K562 (cell line): Measurements from ENCODE around the gene TYW1. TPM values are rescaled to one million over a fixed set of nuclear protein-coding genes. Genes with fewer than 3 reads are reported as not detected.
"Not testable (repeated sequence)": the region's sequence is repeated elsewhere in the genome, so short reads cannot be mapped to it uniquely, and the experiment has no call there.

ENCODE experiments used
- ATAC-seq: fragments of 200-7000 bp; cut with Tn5 transposase; 3 replicates; pipeline ENCODE4 v1.9.1; 2020; ENCODE audit warnings: moderate library complexity
- BruUV-seq: library from RNA; stranded (reverse); fragments of 400-500 nt; replicated peaks from 2 replicates; lab custom pipeline; 2021; lab: Mats Ljungman, UMichigan
- CTCF ChIA-PET: fragments of 300-600 bp; formaldehyde crosslinking; extraction: SDS; loops from one replicate; lab custom pipeline; 2021; ENCODE audit warnings: low intra/inter-chr PET ratio; lab: Yijun Ruan, JAX
- POLR2A ChIA-PET: fragments of 300-600, 350-650 bp; sonication (Branson Sonifier 250); formaldehyde crosslinking; extraction: SDS; loops from one replicate; lab custom pipeline; 2021; ENCODE audit warnings: antibody characterized with exemption, inconsistent platforms; lab: Yijun Ruan, JAX
- DNase-seq, 4 experiments: peaks; one replicate each; pipeline versions ENCODE4 v3.0.0 to v3.0.0-alpha.2; 2011 to 2018; ENCODE audit warnings: low spot score in 3 of 4, mixed read lengths in 3 of 4; ENCODE audit errors: extremely low read depth in 1 of 4
- FAIRE-seq: peaks from 2 replicates; lab custom pipeline; 2011; peaks lifted over from hg19 to GRCh38; lab: Jason Lieb, UNC
- H2AFZ ChIP-seq: 2 replicates; pipeline ENCODE4 v1.6.0; 2011; ENCODE audit warnings: low read depth, low read length, control low read depth, inconsistent platforms
- H3K27ac ChIP-seq: fragments of 200-600 bp; 3 replicates; pipeline ENCODE4 v1.8.0; 2011; ENCODE audit warnings: low read depth, mild to moderate bottlenecking, control low read depth, inconsistent platforms, low read length, moderate library complexity, mixed read lengths; ENCODE audit errors: extremely low read depth
- H3K27me3 ChIP-seq, 2 experiments: fragments of 300-600 bp in 1 of 2; 2 replicates in 1 of 2; 3 replicates in 1 of 2; pipeline versions ENCODE4 v1.6.0 to v1.8.0; 2011; ENCODE audit warnings: inconsistent platforms in 2 of 2, low read length in 2 of 2, mild to moderate bottlenecking in 1 of 2, mixed read lengths in 1 of 2, moderate library complexity in 1 of 2; ENCODE audit not compliant: control insufficient read depth in 2 of 2, insufficient read depth in 2 of 2
- H3K36me3 ChIP-seq: fragments of 300-600 bp; 3 replicates; pipeline ENCODE4 v1.8.0; 2011; ENCODE audit warnings: mild to moderate bottlenecking, low read length, inconsistent platforms; ENCODE audit not compliant: control insufficient read depth, insufficient read depth
- H3K4me1 ChIP-seq, 2 experiments: fragments of 200-600 bp in 1 of 2; replicated peaks in 1 of 2; 2 replicates in 1 of 2; 3 replicates in 1 of 2; pipeline versions ENCODE4 v1.5.1 to v1.8.0; 2011; ENCODE audit warnings: inconsistent platforms in 2 of 2, low read length in 2 of 2, mild to moderate bottlenecking in 1 of 2, mixed read lengths in 1 of 2, moderate library complexity in 1 of 2; ENCODE audit not compliant: control insufficient read depth in 2 of 2, insufficient read depth in 2 of 2
- H3K4me2 ChIP-seq: 2 replicates; pipeline ENCODE4 v1.6.1; 2011; ENCODE audit warnings: low read length, control low read depth, inconsistent platforms, mixed read lengths; ENCODE audit not compliant: insufficient read depth
- H3K4me3 ChIP-seq: fragments of 200-600 bp; sonication (generic), shearing (Covaris generic); 2 replicates; pipeline ENCODE4 v1.5.1; 2016; ENCODE audit warnings: control low read depth, inconsistent platforms
- H3K79me2 ChIP-seq: fragments of 200-600 bp; 3 replicates; pipeline ENCODE4 v1.8.0; 2011; ENCODE audit warnings: low read length, inconsistent platforms; ENCODE audit not compliant: control insufficient read depth, insufficient read depth
- H3K9ac ChIP-seq, 2 experiments: 2 replicates each; pipeline versions ENCODE4 v1.6.0 to v1.6.1; 2011; ENCODE audit warnings: low read depth in 2 of 2, low read length in 2 of 2, control low read depth in 1 of 2, inconsistent platforms in 1 of 2, mild to moderate bottlenecking in 1 of 2, mixed read lengths in 1 of 2; ENCODE audit not compliant: insufficient read depth in 1 of 2
- H3K9me1 ChIP-seq: one replicate; pipeline ENCODE4 v1.6.0; 2011; ENCODE audit warnings: inconsistent platforms, mild to moderate bottlenecking, low read length, moderate library complexity; ENCODE audit not compliant: control insufficient read depth, insufficient read depth
- H3K9me3 ChIP-seq: replicated peaks from 2 replicates; pipeline ENCODE4 v1.5.1; 2011; ENCODE audit warnings: low read depth, low read length, inconsistent platforms; ENCODE audit not compliant: control insufficient read depth, insufficient read depth
- H4K20me1 ChIP-seq: replicated peaks from 2 replicates; pipeline ENCODE4 v1.6.1; 2011; ENCODE audit warnings: low read length, inconsistent platforms, mixed read lengths; ENCODE audit not compliant: control insufficient read depth, insufficient read depth
- CEBPB ChIP-seq: fragments of 450-650 bp; IDR thresholded peaks from 2 replicates; pipeline ENCODE4 v1.6.1; 2016; ENCODE audit warnings: missing genetic modification characterization, missing compliant biosample characterization
- CEBPG ChIP-seq, 3 experiments: fragments of 200-800 bp in 1 of 3; sonication (Bioruptor generic) in 1 of 3; sonication (generic) in 1 of 3; formaldehyde crosslinking in 1 of 3; IDR thresholded peaks in 2 of 3; conservative IDR thresholded peaks in 1 of 3; 2 replicates each; pipeline versions ENCODE4 v1.6.1 to v1.8.0; 2016 to 2022; ENCODE audit warnings: missing compliant biosample characterization in 2 of 3, missing genetic modification characterization in 2 of 3, mild to moderate bottlenecking in 1 of 3, missing genetic modification reagents in 1 of 3
- NFIC ChIP-seq: fragments of 450-650 bp; IDR thresholded peaks from 2 replicates; pipeline ENCODE4 v1.6.1; 2017; ENCODE audit warnings: mild to moderate bottlenecking, inconsistent platforms
- TRIM24 ChIP-seq, 2 experiments: fragments of 450-650 bp; IDR thresholded peaks; 2 replicates each; pipeline ENCODE4 v1.6.1; 2016
- WGBS: fragments of 100-300 bp; shearing (Covaris generic); methylation state at CpG from one replicate; pipeline ENCODE4 v1.1.6; 2016; ENCODE audit warnings: low coverage, mixed read lengths; ENCODE audit not compliant: insufficient coverage; ENCODE audit errors: missing lambda C conversion rate; 5-methylcytosine and 5-hydroxymethylcytosine counted together
- in situ Hi-C: fragments of 300-500 bp; cut with MboI; formaldehyde crosslinking; loops from 4 replicates; pipeline ENCODE4 v1.15.0; 2018; ENCODE audit warnings: inconsistent platforms, mixed read lengths
- intact Hi-C: fragments of 100-400 bp; cut with micrococcal nuclease; formaldehyde crosslinking; loops from 2 replicates; pipeline ENCODE4 v1.14.2; 2022
- polyA plus RNA-seq, 8 experiments: library from polyadenylated mRNA; depleted of rRNA in 4 of 8; stranded (reverse) in 5 of 8; unstranded in 3 of 8; fragments of >200 nt; fragmentation: Nextera tagmentation in 2 of 8; fragmentation: Illumina TruSeq in 1 of 8; extraction: Ambion mirVana in 2 of 8; extraction: Trizol in 1 of 8; gene quantifications; 2 replicates each; pipeline versions ENCODE4 v1.2.1 to v1.2.3, GENCODE V29; 2011 to 2014; ENCODE audit warnings: inconsistent platforms in 1 of 8, missing spikeins in 1 of 8
- total RNA-seq, 7 experiments: library from RNA; depleted of rRNA in 6 of 7; stranded (reverse); fragments of >200 nt in 6 of 7; fragmentation: Illumina TruSeq in 2 of 7; extraction: Trizol in 2 of 7; gene quantifications; 2 replicates each; pipeline versions ENCODE4 v1.2.1 to v1.2.3, GENCODE V29; 2011 to 2021; ENCODE audit warnings: low replicate concordance in 1 of 7
- TF ChIP-seq, protein P1 (sequence below), 2 experiments: fragments of 450-650 bp in 1 of 2; sonication (generic) in 1 of 2; formaldehyde crosslinking in 1 of 2; IDR thresholded peaks in 1 of 2; conservative IDR thresholded peaks in 1 of 2; 2 replicates each; pipeline versions ENCODE4 v1.6.1 to v1.8.1; 2016 to 2023; ENCODE audit warnings: mild to moderate bottlenecking in 2 of 2, moderate library complexity in 2 of 2, inconsistent platforms in 1 of 2, missing genetic modification reagents in 1 of 2

Gene TYW1
- total and polyA plus RNA-seq, 9 of the 15 experiments (the other 6 are each of a cell fraction or from before 2014, with no cell fraction given), result 17.4 to 32.0 (median 26.2) TPM

GRCh38 chr7:67143091-67143786 lies 146.6 kb downstream of the TYW1 start:
- DNase-seq, H4K20me1 ChIP-seq, intact Hi-C loops, H3K36me3 ChIP-seq, POLR2A ChIA-PET, H3K9me1 ChIP-seq, in situ Hi-C loops, H3K4me3 ChIP-seq, H3K4me2 ChIP-seq, H2AFZ ChIP-seq, H3K4me1 ChIP-seq, H3K9me3 ChIP-seq, BruUV-seq, H3K9ac ChIP-seq, CTCF ChIA-PET, H3K27me3 ChIP-seq, H3K79me2 ChIP-seq: not testable (repeated sequence)
- whole genome bisulfite sequencing, result 69% methylated on average over 8 of the region's 9 CpGs
- 0 out of 3 replicates have a peak overlapping the region, but pooled peaks have one; percentile 2 for H3K27ac ChIP-seq
- peak; percentile 71 for FAIRE-seq
- ATAC-seq, result peak; percentile 55

GRCh38 chr7:67145581-67146193 lies 149.1 kb downstream of the TYW1 start:
- DNase-seq; FAIRE-seq; CTCF ChIA-PET; H3K4me3 ChIP-seq; H3K9me3 ChIP-seq; H3K79me2 ChIP-seq; H3K27me3 ChIP-seq; intact Hi-C loops; H4K20me1 ChIP-seq; POLR2A ChIA-PET; in situ Hi-C loops; H3K9me1 ChIP-seq; ATAC-seq; H3K4me2 ChIP-seq; H2AFZ ChIP-seq; H3K9ac ChIP-seq; H3K4me1 ChIP-seq; BruUV-seq; H3K36me3 ChIP-seq; H3K27ac ChIP-seq; TF ChIP-seq CEBPG (CRISPR knock-in tag; IDR thresholded peaks at IDR 0.05): not testable (repeated sequence)
- TF ChIP-seq TRIM24 (IDR thresholded peaks at IDR 0.05) (peak; percentile 16 to 61; a peak in 2 of 4 replicates), NFIC (peak; percentile 55), CEBPG (tag; conservative IDR thresholded peaks at IDR 0.05 in 1 of 2, IDR thresholded peaks at IDR 0.05 in 1 of 2) (peak in 1 of 2 experiments; percentile 63; a peak in 2 of 4 replicates), CEBPB (tag) (peak; percentile 61)
- TF ChIP-seq, protein P1, sequence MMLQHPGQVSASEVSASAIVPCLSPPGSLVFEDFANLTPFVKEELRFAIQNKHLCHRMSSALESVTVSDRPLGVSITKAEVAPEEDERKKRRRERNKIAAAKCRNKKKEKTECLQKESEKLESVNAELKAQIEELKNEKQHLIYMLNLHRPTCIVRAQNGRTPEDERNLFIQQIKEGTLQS (IDR thresholded peaks at IDR 0.05), result peak; percentile 24; the same call in 1 of the 2 replicates
- TF ChIP-seq, protein P1 (CRISPR knock-in tag; conservative IDR thresholded peaks at IDR 0.05), result not testable (repeated sequence)
- WGBS, result 91% methylated on average over 3 of the region's 3 CpGs
